ENCODE measurements around the gene MOB3B. TPM values are rescaled to one million over a fixed set of nuclear protein-coding genes. Genes with fewer than 3 reads are reported as not detected.
A peak's percentile ranks its signal among the peaks of the same experiment; 100 is the strongest.

Gene MOB3B
- polyA plus RNA-seq, 2 of the 4 experiments (the other 2 are of a cell fraction), result 6.0 to 6.4 TPM

DNA sequence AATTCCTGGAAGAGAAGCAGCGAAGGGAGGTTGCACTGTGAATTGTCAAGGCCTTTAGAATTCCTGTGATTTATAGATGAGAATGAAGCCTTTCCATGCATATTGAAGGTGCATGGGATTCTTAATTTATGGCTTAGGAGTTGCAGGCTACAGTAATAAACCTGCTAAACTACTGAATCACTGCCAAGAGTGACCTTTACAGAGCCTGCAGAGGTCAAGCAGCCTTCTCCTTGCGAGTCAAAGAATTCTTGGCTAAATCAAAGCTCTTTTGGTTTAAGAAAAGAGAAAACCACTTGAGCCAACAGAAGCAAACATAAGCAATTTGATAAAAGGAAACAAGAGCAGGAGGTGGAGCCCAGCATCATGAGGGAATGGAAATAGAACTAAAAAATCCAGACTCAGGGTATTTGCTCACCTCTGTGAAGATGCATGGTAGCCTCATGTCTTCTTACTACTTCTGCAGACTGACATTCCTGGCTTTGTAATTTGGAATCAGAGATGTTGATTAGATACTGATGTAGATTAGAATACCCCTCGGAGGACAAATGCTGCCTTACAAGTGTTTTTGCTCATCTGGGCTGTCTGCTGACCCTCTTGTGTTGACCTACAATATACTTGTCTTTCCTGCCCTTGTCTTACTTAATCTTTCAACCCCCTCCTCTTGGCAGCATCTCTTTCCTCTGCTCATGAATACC, 95.8 kb downstream of the MOB3B start:
- 71% methylated on average over 3 of the region's 3 CpGs for WGBS (ENCODE audit: missing lambda C conversion rate)
- no peaks in the 10 kb centered on the region for H3K9me3 ChIP-seq
- POLR2A ChIA-PET, result no interaction called here
- no peak overlapping the region; the same call in 2 of the 3 replicates for H3K4me2 ChIP-seq
- ATAC-seq, result no peak
- FAIRE-seq, result no peak
- TF ChIP-seq KDM1A (IDR thresholded peaks at IDR 0.05; ENCODE audit: low read depth) (no peak), NPAS2 (CRISPR knock-in tag; IDR thresholded peaks at IDR 0.05; ENCODE audit: borderline replicate concordance) (no peak), SMC3 (IDR thresholded peaks at IDR 0.05) (no peak), POLR2AphosphoS2 (conservative IDR thresholded peaks at IDR 0.05; ENCODE audit: low read length) (no peak), SREBF2 (IDR thresholded peaks at IDR 0.05) (no peak), ZSCAN20 (CRISPR knock-in tag; IDR thresholded peaks at IDR 0.05) (no peak), NFE2L2 (conservative IDR thresholded peaks at IDR 0.05; ENCODE audit: low read length) (no peak), ZNF302 (CRISPR knock-in tag; IDR thresholded peaks at IDR 0.05) (no peak), ZC3H11A (IDR thresholded peaks at IDR 0.05) (no peak)
- TF ChIP-seq, protein P1, sequence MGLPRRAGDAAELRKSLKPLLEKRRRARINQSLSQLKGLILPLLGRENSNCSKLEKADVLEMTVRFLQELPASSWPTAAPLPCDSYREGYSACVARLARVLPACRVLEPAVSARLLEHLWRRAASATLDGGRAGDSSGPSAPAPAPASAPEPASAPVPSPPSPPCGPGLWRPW (IDR thresholded peaks at IDR 0.05), result no peak
- TF ChIP-seq, protein P2, sequence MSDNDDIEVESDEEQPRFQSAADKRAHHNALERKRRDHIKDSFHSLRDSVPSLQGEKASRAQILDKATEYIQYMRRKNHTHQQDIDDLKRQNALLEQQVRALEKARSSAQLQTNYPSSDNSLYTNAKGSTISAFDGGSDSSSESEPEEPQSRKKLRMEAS (IDR thresholded peaks at IDR 0.05), result no peak
- TF ChIP-seq, protein P3, sequence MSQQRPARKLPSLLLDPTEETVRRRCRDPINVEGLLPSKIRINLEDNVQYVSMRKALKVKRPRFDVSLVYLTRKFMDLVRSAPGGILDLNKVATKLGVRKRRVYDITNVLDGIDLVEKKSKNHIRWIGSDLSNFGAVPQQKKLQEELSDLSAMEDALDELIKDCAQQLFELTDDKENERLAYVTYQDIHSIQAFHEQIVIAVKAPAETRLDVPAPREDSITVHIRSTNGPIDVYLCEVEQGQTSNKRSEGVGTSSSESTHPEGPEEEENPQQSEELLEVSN (IDR thresholded peaks at IDR 0.05; ENCODE audit: borderline replicate concordance, low read depth), result no peak
- no peak for DNase-seq (ENCODE audit: low read depth in 1 of 2, low spot score in 1 of 2)
- H3K27ac ChIP-seq, result peak overlapping the region; percentile 11 to 26; a peak in 2 of 6 replicates
- H3K4me3 ChIP-seq, result no peak overlapping the region
- CTCF ChIA-PET, result interaction anchor here (0.7 to 0.9 kb wide), 2 partner anchors 17 to 103 kb away, joined by 3 to 4 read pairs; no protein-coding TSS in a partner anchor
- peaks cover 58% of the 10 kb centered on the region for H3K4me1 ChIP-seq

DNA sequence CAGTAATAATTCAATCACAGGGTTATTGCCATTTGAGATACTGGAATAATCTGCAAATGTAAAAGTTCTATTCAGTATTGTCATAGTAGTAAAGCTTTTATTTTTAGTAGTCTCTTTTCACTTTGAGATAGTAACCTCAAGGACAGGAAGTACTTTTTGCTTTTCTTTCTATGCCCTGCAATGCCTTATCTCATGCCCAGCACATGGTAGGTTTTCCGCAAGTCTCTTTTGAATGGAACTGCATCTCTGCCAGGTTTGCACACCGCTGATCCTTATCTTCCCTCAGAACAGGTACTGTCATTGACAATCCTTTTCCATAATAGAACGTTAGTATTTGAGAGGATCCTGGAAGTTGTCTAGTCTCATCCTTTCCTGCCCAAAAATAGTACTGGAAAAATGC, 97.3 kb downstream of the MOB3B start:
- Histone ChIP-seq H3K4me1 (peaks cover 58% of the 10 kb centered on the region), H3K27ac (no peak overlapping the region; a peak in 1 of 6 replicates), H3K9me3 (no peaks in the 10 kb centered on the region), H3K4me2 (no peak overlapping the region), H3K4me3 (no peak overlapping the region)
- POLR2A ChIA-PET, result no interaction called here
- DNase-seq (ENCODE audit: low read depth in 1 of 2, low spot score in 1 of 2) (no peak), FAIRE-seq (no peak), ATAC-seq (no peak)
- TF ChIP-seq CBX8 (IDR thresholded peaks at IDR 0.05), result no peak
- no peak for TF ChIP-seq RNF2 (IDR thresholded peaks at IDR 0.05; ENCODE audit: borderline replicate concordance, low read depth)
- TF ChIP-seq, protein P4, sequence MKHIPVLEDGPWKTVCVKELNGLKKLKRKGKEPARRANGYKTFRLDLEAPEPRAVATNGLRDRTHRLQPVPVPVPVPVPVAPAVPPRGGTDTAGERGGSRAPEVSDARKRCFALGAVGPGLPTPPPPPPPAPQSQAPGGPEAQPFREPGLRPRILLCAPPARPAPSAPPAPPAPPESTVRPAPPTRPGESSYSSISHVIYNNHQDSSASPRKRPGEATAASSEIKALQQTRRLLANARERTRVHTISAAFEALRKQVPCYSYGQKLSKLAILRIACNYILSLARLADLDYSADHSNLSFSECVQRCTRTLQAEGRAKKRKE (CRISPR knock-in tag; IDR thresholded peaks at IDR 0.05; ENCODE audit: low read depth), result no peak
- TF ChIP-seq CHD4 (IDR thresholded peaks at IDR 0.05; ENCODE audit: borderline replicate concordance), result no peak
- TF ChIP-seq, protein P5, sequence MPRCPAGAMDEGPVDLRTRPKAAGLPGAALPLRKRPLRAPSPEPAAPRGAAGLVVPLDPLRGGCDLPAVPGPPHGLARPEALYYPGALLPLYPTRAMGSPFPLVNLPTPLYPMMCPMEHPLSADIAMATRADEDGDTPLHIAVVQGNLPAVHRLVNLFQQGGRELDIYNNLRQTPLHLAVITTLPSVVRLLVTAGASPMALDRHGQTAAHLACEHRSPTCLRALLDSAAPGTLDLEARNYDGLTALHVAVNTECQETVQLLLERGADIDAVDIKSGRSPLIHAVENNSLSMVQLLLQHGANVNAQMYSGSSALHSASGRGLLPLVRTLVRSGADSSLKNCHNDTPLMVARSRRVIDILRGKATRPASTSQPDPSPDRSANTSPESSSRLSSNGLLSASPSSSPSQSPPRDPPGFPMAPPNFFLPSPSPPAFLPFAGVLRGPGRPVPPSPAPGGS (IDR thresholded peaks at IDR 0.05), result no peak
- no peak for TF ChIP-seq NFE2L2 (conservative IDR thresholded peaks at IDR 0.05; ENCODE audit: low read length)
- TF ChIP-seq, protein P6, sequence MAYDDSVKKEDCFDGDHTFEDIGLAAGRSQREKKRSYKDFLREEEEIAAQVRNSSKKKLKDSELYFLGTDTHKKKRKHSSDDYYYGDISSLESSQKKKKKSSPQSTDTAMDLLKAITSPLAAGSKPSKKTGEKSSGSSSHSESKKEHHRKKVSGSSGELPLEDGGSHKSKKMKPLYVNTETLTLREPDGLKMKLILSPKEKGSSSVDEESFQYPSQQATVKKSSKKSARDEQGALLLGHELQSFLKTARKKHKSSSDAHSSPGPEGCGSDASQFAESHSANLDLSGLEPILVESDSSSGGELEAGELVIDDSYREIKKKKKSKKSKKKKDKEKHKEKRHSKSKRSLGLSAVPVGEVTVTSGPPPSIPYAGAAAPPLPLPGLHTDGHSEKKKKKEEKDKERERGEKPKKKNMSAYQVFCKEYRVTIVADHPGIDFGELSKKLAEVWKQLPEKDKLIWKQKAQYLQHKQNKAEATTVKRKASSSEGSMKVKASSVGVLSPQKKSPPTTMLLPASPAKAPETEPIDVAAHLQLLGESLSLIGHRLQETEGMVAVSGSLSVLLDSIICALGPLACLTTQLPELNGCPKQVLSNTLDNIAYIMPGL (CRISPR knock-in tag; IDR thresholded peaks at IDR 0.05; ENCODE audit: borderline replicate concordance), result no peak
- no peak for TF ChIP-seq NR3C1 (IDR thresholded peaks at IDR 0.05)
- no peak for TF ChIP-seq HEYL (CRISPR knock-in tag; IDR thresholded peaks at IDR 0.05)
- no peak for TF ChIP-seq PHF8 (IDR thresholded peaks at IDR 0.05; ENCODE audit: borderline replicate concordance, low read depth)
- TF ChIP-seq, protein P2 (IDR thresholded peaks at IDR 0.05), result no peak
- TF ChIP-seq, protein P7, sequence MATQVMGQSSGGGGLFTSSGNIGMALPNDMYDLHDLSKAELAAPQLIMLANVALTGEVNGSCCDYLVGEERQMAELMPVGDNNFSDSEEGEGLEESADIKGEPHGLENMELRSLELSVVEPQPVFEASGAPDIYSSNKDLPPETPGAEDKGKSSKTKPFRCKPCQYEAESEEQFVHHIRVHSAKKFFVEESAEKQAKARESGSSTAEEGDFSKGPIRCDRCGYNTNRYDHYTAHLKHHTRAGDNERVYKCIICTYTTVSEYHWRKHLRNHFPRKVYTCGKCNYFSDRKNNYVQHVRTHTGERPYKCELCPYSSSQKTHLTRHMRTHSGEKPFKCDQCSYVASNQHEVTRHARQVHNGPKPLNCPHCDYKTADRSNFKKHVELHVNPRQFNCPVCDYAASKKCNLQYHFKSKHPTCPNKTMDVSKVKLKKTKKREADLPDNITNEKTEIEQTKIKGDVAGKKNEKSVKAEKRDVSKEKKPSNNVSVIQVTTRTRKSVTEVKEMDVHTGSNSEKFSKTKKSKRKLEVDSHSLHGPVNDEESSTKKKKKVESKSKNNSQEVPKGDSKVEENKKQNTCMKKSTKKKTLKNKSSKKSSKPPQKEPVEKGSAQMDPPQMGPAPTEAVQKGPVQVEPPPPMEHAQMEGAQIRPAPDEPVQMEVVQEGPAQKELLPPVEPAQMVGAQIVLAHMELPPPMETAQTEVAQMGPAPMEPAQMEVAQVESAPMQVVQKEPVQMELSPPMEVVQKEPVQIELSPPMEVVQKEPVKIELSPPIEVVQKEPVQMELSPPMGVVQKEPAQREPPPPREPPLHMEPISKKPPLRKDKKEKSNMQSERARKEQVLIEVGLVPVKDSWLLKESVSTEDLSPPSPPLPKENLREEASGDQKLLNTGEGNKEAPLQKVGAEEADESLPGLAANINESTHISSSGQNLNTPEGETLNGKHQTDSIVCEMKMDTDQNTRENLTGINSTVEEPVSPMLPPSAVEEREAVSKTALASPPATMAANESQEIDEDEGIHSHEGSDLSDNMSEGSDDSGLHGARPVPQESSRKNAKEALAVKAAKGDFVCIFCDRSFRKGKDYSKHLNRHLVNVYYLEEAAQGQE (IDR thresholded peaks at IDR 0.05), result no peak
- TF ChIP-seq MAFK (IDR thresholded peaks at IDR 0.05; ENCODE audit: partially characterized antibody), result no peak
- no peak for TF ChIP-seq GATA3 (IDR thresholded peaks at IDR 0.05; ENCODE audit: borderline replicate concordance)
- TF ChIP-seq MAZ (IDR thresholded peaks at IDR 0.05; ENCODE audit: borderline replicate concordance, low read depth, low read length), result no peak
- no peak for TF ChIP-seq ZSCAN20 (CRISPR knock-in tag; IDR thresholded peaks at IDR 0.05)
- no peak for TF ChIP-seq ZC3H11A (IDR thresholded peaks at IDR 0.05)
- no peak for TF ChIP-seq HDAC2 (IDR thresholded peaks at IDR 0.05)
- TF ChIP-seq EHMT2 (IDR thresholded peaks at IDR 0.05; ENCODE audit: low read depth), result no peak
- CTCF ChIA-PET, result no interaction called here
- WGBS (ENCODE audit: missing lambda C conversion rate), result 55% methylated on average over 3 of the region's 3 CpGs
